Stimulated activated CD4-positive, alpha-beta T cell treated with anti-CD3 and anti-CD28 coated beads, Interleukin-15, amount 100 ng/mL, for 24 hours (primary cell): ENCODE data around the gene VN1R4.
A peak's percentile ranks its signal among the peaks of the same experiment; 100 is the strongest.
"Not testable (repeated sequence)": the region's sequence is repeated elsewhere in the genome, so short reads cannot be mapped to it uniquely, and the experiment has no call there.

Experiments
- DNase-seq: peaks from one replicate; pipeline ENCODE4 v3.0.0-alpha.2; 2020

Gene VN1R4

GRCh38 chr19:53267623-53268022 is at the start of gene VN1R4:
Gene VN1R4 (minus strand): TSS chr19:53267723. CDS start chr19:53267665, 58 bp downstream.
- not testable (repeated sequence) for DNase-seq

- no peak for DNase-seq
These were observed 44.4 kb upstream of the VN1R4 start for GRCh38 chr19:53311897-53312296.

- DNase-seq = no peak
These were observed 43.5 kb upstream of the VN1R4 start for GRCh38 chr19:53311044-53311443.

GRCh38 chr19:53308339-53308811 is 40.9 kb upstream of the VN1R4 start:
- peak; percentile 6 for DNase-seq

GRCh38 chr19:53301341-53301740 is 33.8 kb upstream of the VN1R4 start:
- not testable (repeated sequence) for DNase-seq

- DNase-seq = no peak
These were observed 27.4 kb upstream of the VN1R4 start for GRCh38 chr19:53294786-53295441.

GRCh38 chr19:53290758-53291549 is 23.4 kb upstream of the VN1R4 start:
- no peak for DNase-seq

GRCh38 chr19:53285087-53285486 is 17.6 kb upstream of the VN1R4 start:
- DNase-seq = no peak

- DNase-seq = peak; percentile 7
These were observed 14.4 kb upstream of the VN1R4 start for GRCh38 chr19:53281947-53282346.

GRCh38 chr19:53275480-53275879 is 8.0 kb upstream of the VN1R4 start:
- no peak for DNase-seq

GRCh38 chr19:53272044-53272443 is 4.5 kb upstream of the VN1R4 start:
- DNase-seq = no peak

- DNase-seq = not testable (repeated sequence)
These were observed 2.3 kb upstream of the VN1R4 start for GRCh38 chr19:53269861-53270260.

- not testable (repeated sequence) for DNase-seq
These were observed 9.7 kb downstream of the VN1R4 start, which contains the start of gene VN1R2 for GRCh38 chr19:53257715-53258342. Gene VN1R2 (plus strand): TSS chr19:53258292. CDS start chr19:53258376, 84 bp downstream.

- peak; percentile 84 for DNase-seq
These were observed 12.8 kb downstream of the VN1R4 start, which contains the start of gene ZNF677 for GRCh38 chr19:53254411-53255341. Gene ZNF677 (minus strand): TSS chr19:53254873. CDS start chr19:53251550, 3,323 bp downstream.

GRCh38 chr19:53246498-53246897 is 21.0 kb downstream of the VN1R4 start:
- DNase-seq = no peak

- no peak for DNase-seq
These were observed 30.3 kb downstream of the VN1R4 start for GRCh38 chr19:53237114-53237777.

- DNase-seq = no peak
These were observed 42.9 kb downstream of the VN1R4 start for GRCh38 chr19:53224606-53225005.

- DNase-seq = not testable (repeated sequence)
These were observed 44.8 kb downstream of the VN1R4 start for GRCh38 chr19:53222716-53223115.
